GM23338 (cell line): ENCODE results near the gene LRMDA. TPM values are rescaled to one million over a fixed set of nuclear protein-coding genes. Genes with fewer than 3 reads are reported as not detected.

Source experiments
- ATAC-seq: fragments of 200-7000 bp; cut with Tn5 transposase; 3 replicates; pipeline ENCODE4 v1.9.1; 2020
- DNase-seq: peaks from one replicate; pipeline ENCODE4 v3.0.0-alpha.2; 2015; ENCODE audit warnings: low spot score
- H2AFZ ChIP-seq: fragments of 200-600 bp; sonication (generic); 2 replicates; pipeline ENCODE4 v1.8.0; 2016; ENCODE audit warnings: antibody characterized with exemption, mild to moderate bottlenecking, moderate library complexity
- H3F3A ChIP-seq: fragments of 200-600 bp; sonication (generic); replicated peaks from 2 replicates; pipeline ENCODE4 v1.8.0; 2017; ENCODE audit warnings: antibody characterized with exemption, mixed run types, low read depth
- H3K27ac ChIP-seq: fragments of 200-600 bp; sonication (generic); 2 replicates; pipeline ENCODE4 v1.6.1; 2016; ENCODE audit warnings: low read depth
- H3K27me3 ChIP-seq: fragments of 200-600 bp; sonication (generic); 2 replicates; pipeline ENCODE4 v1.8.0; 2016; ENCODE audit warnings: mild to moderate bottlenecking, mixed run types, moderate library complexity; ENCODE audit not compliant: insufficient read depth
- H3K36me3 ChIP-seq: fragments of 200-600 bp; sonication (generic); 2 replicates; pipeline ENCODE4 v1.8.0; 2016; ENCODE audit warnings: mild to moderate bottlenecking; ENCODE audit not compliant: insufficient read depth
- H3K4me1 ChIP-seq: fragments of 200-600 bp; sonication (generic); 2 replicates; pipeline ENCODE4 v1.8.0; 2016; ENCODE audit warnings: mild to moderate bottlenecking, moderate library complexity; ENCODE audit not compliant: insufficient read depth
- H3K4me2 ChIP-seq: fragments of 200-600 bp; sonication (generic); 2 replicates; pipeline ENCODE4 v1.7.1; 2017; ENCODE audit warnings: mixed run types
- H3K4me3 ChIP-seq: fragments of 200-600 bp; sonication (generic); 2 replicates; pipeline ENCODE4 v1.6.1; 2016; ENCODE audit warnings: mixed run types
- H3K79me2 ChIP-seq: fragments of 200-600 bp; sonication (generic); replicated peaks from 2 replicates; pipeline ENCODE4 v1.8.0; 2017; ENCODE audit warnings: mild to moderate bottlenecking; ENCODE audit not compliant: insufficient read depth
- H3K9me2 ChIP-seq: fragments of 200-600 bp; sonication (generic); 2 replicates; pipeline ENCODE4 v1.8.0; 2017; ENCODE audit not compliant: insufficient read depth
- H4K20me1 ChIP-seq: fragments of 200-600 bp; sonication (generic); replicated peaks from 2 replicates; pipeline ENCODE4 v1.8.0; 2017; ENCODE audit warnings: mild to moderate bottlenecking; ENCODE audit not compliant: insufficient read depth
- H3K27ac Mint-ChIP-seq: 2 replicates; pipeline ENCODE4 v1.8.0; 2020; ENCODE audit warnings: inconsistent platforms, mild to moderate bottlenecking, moderate library complexity, mixed read lengths
- H3K27me3 Mint-ChIP-seq: 3 replicates; pipeline ENCODE4 v1.8.0; 2022; ENCODE audit warnings: low read depth, mild to moderate bottlenecking, moderate library complexity, mixed read lengths, inconsistent platforms; ENCODE audit not compliant: insufficient read depth, poor library complexity
- H3K36me3 Mint-ChIP-seq: 3 replicates; pipeline ENCODE4 v1.8.0; 2021; ENCODE audit warnings: low read depth, mild to moderate bottlenecking, inconsistent platforms, moderate library complexity, mixed read lengths
- H3K4me1 Mint-ChIP-seq: 3 replicates; pipeline ENCODE4 v1.8.0; 2020; ENCODE audit warnings: mild to moderate bottlenecking, inconsistent platforms, mixed read lengths
- H3K4me3 Mint-ChIP-seq: 3 replicates; pipeline ENCODE4 v1.8.0; 2021; ENCODE audit warnings: moderate library complexity, mild to moderate bottlenecking, inconsistent platforms, mixed read lengths
- H3K9me3 Mint-ChIP-seq: 3 replicates; pipeline ENCODE4 v1.8.0; 2020; ENCODE audit warnings: moderate library complexity, mild to moderate bottlenecking, inconsistent platforms, mixed read lengths
- CREB1 ChIP-seq: fragments of 250-450 bp; sonication (Bioruptor Pico); IDR thresholded peaks from 2 replicates; pipeline ENCODE4 v1.5.0; 2020; ENCODE audit warnings: low read depth, mild to moderate bottlenecking, moderate library complexity
- CTCF ChIP-seq, 2 experiments: fragments of 200-600 bp in 1 of 2; sonication (generic) in 1 of 2; conservative IDR thresholded peaks; 2 replicates each; pipeline versions ENCODE4 v1.5.1 to v1.6.1; 2016 to 2017; ENCODE audit warnings: antibody characterized with exemption in 2 of 2, low read depth in 2 of 2, mild to moderate bottlenecking in 2 of 2, moderate library complexity in 1 of 2
- ETS1 ChIP-seq: IDR thresholded peaks from 2 replicates; pipeline ENCODE4 v1.6.1; 2016; ENCODE audit warnings: antibody characterized with exemption
- EZH2 ChIP-seq: fragments of 200-600 bp; sonication (generic); IDR thresholded peaks from one replicate; pipeline ENCODE4 v1.8.0; 2017; ENCODE audit warnings: antibody characterized with exemption, mild to moderate bottlenecking, low read depth; ENCODE audit not compliant: unreplicated experiment
- EZH2phosphoT487 ChIP-seq: fragments of 200-600 bp; sonication (generic); IDR thresholded peaks from one replicate; pipeline ENCODE4 v1.8.1; 2018; ENCODE audit warnings: antibody characterized with exemption; ENCODE audit not compliant: unreplicated experiment
- JUNB ChIP-seq: IDR thresholded peaks from one replicate; pipeline ENCODE4 v1.6.1; 2016; ENCODE audit warnings: antibody characterized with exemption; ENCODE audit not compliant: unreplicated experiment
- POLR2AphosphoS5 ChIP-seq: IDR thresholded peaks from 2 replicates; pipeline ENCODE4 v1.6.1; 2016; ENCODE audit warnings: antibody characterized with exemption, low read depth
- REST ChIP-seq: IDR thresholded peaks from one replicate; pipeline ENCODE4 v1.6.1; 2018; ENCODE audit warnings: antibody characterized with exemption; ENCODE audit not compliant: unreplicated experiment
- ZNF114 ChIP-seq: fragments of 250-450 bp; sonication (Bioruptor Pico); IDR thresholded peaks from 2 replicates; pipeline ENCODE4 v1.5.0; 2020; ENCODE audit warnings: mild to moderate bottlenecking, moderate library complexity
- ZNF462 ChIP-seq: fragments of 250-450 bp; sonication (Bioruptor Pico); IDR thresholded peaks from 2 replicates; pipeline ENCODE4 v1.5.0; 2020; ENCODE audit warnings: mild to moderate bottlenecking, moderate library complexity
- polyA plus RNA-seq: library from polyadenylated mRNA; unstranded; fragments of >200 nt; fragmentation: Nextera tagmentation; extraction: Ambion mirVana; gene quantifications from 2 replicates; pipeline ENCODE4 v1.2.1, GENCODE V29; 2016
- total RNA-seq: library from RNA; depleted of rRNA; stranded (reverse); fragments of >200 nt; shearing (Covaris generic); gene quantifications from 2 replicates; pipeline ENCODE4 v1.2.3, GENCODE V29; 2014

LRMDA gene
- total and polyA plus RNA-seq, 2 experiments from 2014 or later: 0.90 to 1.8 TPM

GRCh38 chr10:76327441-76327840 is 896.0 kb downstream of the LRMDA start:
- H3K4me3 Mint-ChIP-seq: no peak overlapping the region
- H3K27ac ChIP-seq: no peak overlapping the region
- no peaks in the 10 kb centered on the region for H3K36me3 ChIP-seq
- H3K9me2 ChIP-seq: 0 out of 2 replicates have a peak, but pooled peaks cover 3% of the 10 kb centered on the region
- no peaks in the 10 kb centered on the region for H3K27me3 Mint-ChIP-seq
- no peaks in the 10 kb centered on the region for H3K36me3 Mint-ChIP-seq
- H3K4me2 ChIP-seq: no peak overlapping the region
- no peaks in the 10 kb centered on the region for H3K79me2 ChIP-seq
- ATAC-seq (no peak), DNase-seq (no peak)
- no peaks in the 10 kb centered on the region for H3F3A ChIP-seq
- H3K4me3 ChIP-seq: no peak overlapping the region
- no peak for TF ChIP-seq CTCF (conservative IDR thresholded peaks at IDR 0.05; ENCODE audit: low read depth in 2 of 2)
- no peak for TF ChIP-seq CREB1
- TF ChIP-seq EZH2phosphoT487: no peak
- TF ChIP-seq ETS1: no peak
- no peak for TF ChIP-seq POLR2AphosphoS5
- TF ChIP-seq REST: no peak
- no peak for TF ChIP-seq ZNF114
- TF ChIP-seq JUNB: no peak
- no peak for TF ChIP-seq ZNF462 (CRISPR knock-in tag)
- TF ChIP-seq EZH2: no peak
- no peak overlapping the region for H2AFZ ChIP-seq
- no peaks in the 10 kb centered on the region for H3K27me3 ChIP-seq
- no peaks in the 10 kb centered on the region for H4K20me1 ChIP-seq
- H3K27ac Mint-ChIP-seq: no peak overlapping the region
- peaks cover 8% of the 10 kb centered on the region for H3K4me1 Mint-ChIP-seq
- no peaks in the 10 kb centered on the region for H3K9me3 Mint-ChIP-seq
- no peaks in the 10 kb centered on the region; the same call in 1 of the 2 replicates for H3K4me1 ChIP-seq
